HG02759 (cell line): ENCODE measurements around the gene GID4.

Source experiments
- ATAC-seq: cut with Tn5 transposase; IDR thresholded peaks from one replicate; pipeline ENCODE4 v1.9.1; 2021; ENCODE audit warnings: mild to moderate bottlenecking, moderate library complexity; ENCODE audit not compliant: unreplicated experiment

GID4 gene

DNA sequence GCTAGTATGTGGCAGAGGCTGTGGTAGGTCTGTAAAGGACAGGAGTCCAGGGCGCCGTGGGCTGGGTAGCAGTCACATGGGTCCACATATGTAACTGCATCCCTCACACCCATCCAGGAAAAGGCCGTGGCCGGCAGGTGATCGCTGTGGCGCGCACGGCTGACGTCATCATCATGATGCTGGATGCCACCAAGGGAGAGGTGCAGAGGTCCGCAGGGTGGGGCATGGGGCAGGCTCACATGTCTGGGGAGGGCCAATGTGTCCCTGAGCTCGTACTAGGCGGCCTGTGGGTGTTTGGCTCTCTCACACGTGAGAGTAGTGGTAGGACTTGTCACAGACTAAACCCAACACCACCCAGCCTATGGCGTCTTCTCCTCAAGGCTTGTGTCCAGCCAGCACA lies 60.3 kb downstream of the GID4 start:
- no peak for ATAC-seq

DNA sequence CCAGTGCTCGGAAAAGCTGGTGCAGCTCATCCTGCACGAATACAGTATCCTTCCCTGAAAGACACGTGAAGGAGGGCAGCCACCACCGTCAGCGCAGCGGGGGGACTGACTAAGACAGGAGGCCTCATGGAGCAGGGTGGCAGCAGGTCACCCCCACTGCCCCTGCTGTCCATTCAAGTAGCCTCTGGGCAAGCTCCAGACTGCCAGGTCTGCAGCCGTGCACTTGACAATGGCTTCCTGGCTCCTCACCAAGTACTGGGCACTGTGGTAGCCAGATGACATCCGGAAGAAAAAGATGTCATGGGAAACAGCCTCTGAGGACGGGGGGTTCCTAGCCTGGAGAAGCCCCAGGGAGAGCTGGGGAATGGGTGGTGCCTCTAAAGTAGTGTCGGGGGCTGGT lies 61.4 kb downstream of the GID4 start:
- no peak for ATAC-seq

- ATAC-seq: no peak
Observed at GRCh38 chr17:18101828-18102227, 62.6 kb downstream of the GID4 start.

GRCh38 chr17:18102640-18103039 lies 63.4 kb downstream of the GID4 start:
- no peak for ATAC-seq

GRCh38 chr17:18105027-18105426 lies 65.8 kb downstream of the GID4 start:
- ATAC-seq: no peak

- ATAC-seq: no peak
Observed at GRCh38 chr17:18105595-18105994, 66.4 kb downstream of the GID4 start.

DNA sequence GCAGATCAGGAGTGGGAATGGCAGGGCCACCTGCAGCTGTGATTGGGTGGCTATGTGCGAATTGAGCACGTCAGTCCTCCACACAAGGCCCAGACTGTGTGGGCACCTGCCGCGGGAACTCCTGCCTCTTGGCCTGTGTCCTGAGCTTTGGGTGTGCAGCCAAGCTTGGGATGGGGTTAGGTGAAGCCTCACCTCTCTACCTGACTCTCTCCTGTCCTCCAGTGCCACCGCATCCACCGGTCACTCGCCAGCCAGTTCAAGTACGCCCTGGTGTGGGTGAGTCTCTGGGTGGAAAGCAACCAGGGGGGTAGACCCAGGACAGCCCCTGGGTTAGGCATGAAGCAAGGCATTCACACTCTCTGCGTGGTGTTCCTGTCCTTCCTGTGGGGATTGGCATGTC lies 67.0 kb downstream of the GID4 start:
- ATAC-seq: no peak

GRCh38 chr17:18107061-18107790 lies 68.0 kb downstream of the GID4 start:
- no peak for ATAC-seq

- no peak for ATAC-seq
Observed at GRCh38 chr17:18107971-18108370, 68.8 kb downstream of the GID4 start.

DNA sequence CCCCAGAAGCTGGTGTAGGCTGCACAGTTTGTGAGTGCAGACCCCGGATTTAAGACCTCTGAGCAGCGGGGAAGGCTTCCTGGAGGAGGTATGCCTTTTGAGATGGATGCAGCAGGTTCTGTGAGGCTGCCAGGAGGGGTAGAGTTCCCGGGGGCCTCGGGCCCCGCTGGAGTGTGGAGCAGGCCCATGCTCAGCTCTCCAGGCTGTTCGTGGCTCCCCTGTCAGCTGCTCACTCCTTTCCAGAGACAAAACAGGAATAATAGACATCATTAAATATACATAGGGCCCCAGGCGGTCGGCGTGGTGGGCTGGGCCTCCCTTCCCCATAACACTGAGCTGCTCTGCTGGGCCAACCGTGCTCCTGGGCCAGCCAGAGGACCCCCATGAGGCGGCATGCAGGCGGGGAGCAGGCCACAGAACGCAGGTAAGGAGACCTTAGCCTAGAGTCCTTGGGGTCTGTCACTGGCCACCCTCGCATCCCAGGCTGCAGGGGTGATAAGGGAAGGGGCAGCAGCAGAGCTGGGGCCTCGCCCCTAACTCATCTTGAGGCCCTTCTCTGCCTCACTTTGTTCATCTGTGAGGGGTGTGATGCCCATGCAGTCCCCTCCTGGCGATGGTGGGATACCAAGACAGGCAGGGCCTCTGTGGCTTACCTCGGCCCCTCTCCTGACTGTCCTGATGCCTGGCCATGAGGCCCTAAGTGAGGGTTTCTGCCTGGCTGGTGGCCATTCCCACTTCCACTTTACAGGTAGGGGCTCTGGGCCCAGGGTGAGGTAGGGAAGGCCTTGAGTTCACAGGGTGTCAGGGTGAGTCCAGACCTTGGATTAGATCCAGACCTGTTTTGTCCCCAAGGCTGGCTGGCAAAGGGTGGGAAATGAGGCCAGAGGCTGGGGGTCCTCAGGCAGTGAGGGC lies 69.4 kb downstream of the GID4 start, which contains the start of gene MYO15A:
TSS of gene MYO15A (plus strand) at position 356 of the 912 bp plus-strand sequence. CDS start 10,045 bp downstream, outside the sequence.
- ATAC-seq: no peak

- ATAC-seq: no peak
Observed at GRCh38 chr17:18109935-18110485, 70.8 kb downstream of the GID4 start.

- no peak for ATAC-seq
Observed at GRCh38 chr17:18110636-18111145, 71.5 kb downstream of the GID4 start.

DNA sequence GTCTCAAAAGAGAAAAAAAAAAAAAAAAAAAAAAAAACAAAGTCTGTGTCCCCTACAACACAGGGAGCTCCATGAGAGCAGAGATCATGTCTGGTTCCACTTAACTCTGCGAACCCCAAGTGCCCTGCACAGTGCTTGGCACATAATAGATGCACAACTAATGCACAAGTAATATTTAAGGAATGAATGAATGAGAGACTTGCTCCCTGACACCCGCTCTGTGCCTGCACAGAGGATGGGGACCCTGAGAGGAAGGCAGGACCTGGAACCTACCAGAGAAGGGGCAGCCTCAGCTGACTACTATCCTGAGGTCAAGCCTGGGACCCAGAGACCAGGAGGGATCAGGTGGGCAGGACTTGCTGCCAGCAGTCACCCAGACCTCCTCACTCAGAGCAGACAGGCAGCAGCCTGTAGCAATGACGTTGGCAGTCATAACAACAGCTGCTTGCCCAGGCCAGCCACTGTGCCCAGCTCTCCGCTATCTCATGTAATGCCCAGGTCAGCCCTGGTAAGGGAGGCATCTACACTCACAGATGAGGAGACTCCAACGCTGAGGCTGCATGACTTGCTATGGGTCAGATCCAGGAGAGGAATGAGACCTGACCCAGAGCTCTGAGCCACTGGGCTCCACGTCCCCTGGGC lies 72.2 kb downstream of the GID4 start:
- no peak for ATAC-seq

- ATAC-seq: no peak
Observed at GRCh38 chr17:18115517-18115916, 76.3 kb downstream of the GID4 start.

DNA sequence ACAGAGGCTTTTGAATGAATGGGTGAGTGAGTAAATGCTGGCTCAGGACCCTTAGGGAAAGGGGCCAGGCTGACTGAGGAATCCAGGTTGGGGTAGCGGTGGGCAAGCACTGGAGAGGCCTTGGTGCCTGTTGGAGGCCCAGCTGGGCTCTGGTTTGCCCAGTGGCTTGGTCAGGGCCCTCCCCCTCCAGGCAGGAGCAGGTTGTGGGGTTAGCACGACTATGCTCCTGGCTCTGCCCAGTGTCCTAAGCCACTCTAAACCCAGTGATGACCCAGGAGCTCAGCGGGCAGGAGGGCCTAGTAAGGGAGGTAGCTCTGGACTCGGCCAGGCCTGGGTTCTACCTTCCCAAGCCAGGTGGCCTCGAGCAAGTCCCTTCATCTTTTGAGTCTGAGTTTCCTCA lies 76.9 kb downstream of the GID4 start:
- no peak for ATAC-seq

DNA sequence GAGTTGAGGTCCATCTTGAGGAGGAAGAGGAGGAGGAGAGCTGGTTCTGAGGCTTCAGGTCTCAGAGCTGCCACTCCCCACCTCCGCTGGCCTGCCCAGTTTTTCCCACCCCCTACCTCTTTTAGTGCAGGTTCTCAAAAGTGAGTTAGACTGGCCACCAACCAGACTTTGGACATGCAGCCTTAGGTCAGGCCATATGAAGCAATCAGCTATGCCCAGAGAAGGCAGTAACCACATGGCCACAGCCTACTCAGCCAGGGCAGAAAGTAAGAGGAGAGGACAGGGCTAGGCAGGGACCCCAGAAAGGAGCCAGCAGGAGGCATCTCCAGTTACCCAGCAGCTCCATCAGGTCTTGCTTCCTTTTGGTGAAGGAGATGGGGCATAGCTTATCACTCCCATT lies 78.3 kb downstream of the GID4 start:
- no peak for ATAC-seq
